Panc1 (cell line): ENCODE data around the gene FAM184B. TPM values are rescaled to one million over a fixed set of nuclear protein-coding genes. Genes with fewer than 3 reads are reported as not detected.
A peak's percentile ranks its signal among the peaks of the same experiment; 100 is the strongest.

Experiments
- ATAC-seq: fragments of 200-7000 bp; cut with Tn5 transposase; 2 replicates; pipeline ENCODE4 v1.9.1; 2020; ENCODE audit warnings: mild to moderate bottlenecking, moderate library complexity
- BruUV-seq: library from RNA; stranded (reverse); fragments of 400-500 nt; replicated peaks from 2 replicates; lab custom pipeline; 2021; lab: Mats Ljungman, UMichigan
- CTCF ChIA-PET: fragments of 300-600 bp; sonication (Branson Sonifier 250); formaldehyde crosslinking; loops from one replicate; lab custom pipeline; 2022; ENCODE audit warnings: antibody characterized with exemption; lab: Charles Lee
- POLR2A ChIA-PET: fragments of 300-600 bp; sonication (Branson Sonifier 250); formaldehyde crosslinking; loops from one replicate; lab custom pipeline; 2022; ENCODE audit warnings: antibody characterized with exemption; lab: Charles Lee
- DNase-seq: peaks from one replicate; pipeline ENCODE4 v3.0.0-alpha.2; 2010; ENCODE audit warnings: low read depth, low spot score
- H3K27ac ChIP-seq: 2 replicates; pipeline ENCODE4 v1.5.1; 2011; ENCODE audit warnings: mild to moderate bottlenecking, low read length, inconsistent platforms
- H3K27me3 ChIP-seq: fragments of 200-500 bp; sonication (Bioruptor generic); 2 replicates; pipeline ENCODE4 v1.6.0; 2014; ENCODE audit warnings: low read length, inconsistent platforms; ENCODE audit not compliant: control insufficient read depth, insufficient read depth
- H3K36me3 ChIP-seq: fragments of 200-500 bp; sonication (Bioruptor generic); 2 replicates; pipeline ENCODE4 v1.5.1; 2014; ENCODE audit warnings: inconsistent platforms, mild to moderate bottlenecking, low read length, moderate library complexity; ENCODE audit not compliant: control insufficient read depth, insufficient read depth
- H3K4me1 ChIP-seq: 2 replicates; pipeline ENCODE4 v1.5.1; 2011; ENCODE audit warnings: inconsistent platforms, mild to moderate bottlenecking, low read length, moderate library complexity; ENCODE audit not compliant: control insufficient read depth, insufficient read depth
- H3K4me3 ChIP-seq, 2 experiments: 2 replicates each; pipeline ENCODE4 v1.5.1; 2011 to 2012; ENCODE audit warnings: low read depth in 2 of 2, low read length in 2 of 2, mild to moderate bottlenecking in 2 of 2, inconsistent platforms in 1 of 2, moderate library complexity in 1 of 2
- H3K9me3 ChIP-seq: fragments of 200-500 bp; sonication (Bioruptor generic); 2 replicates; pipeline ENCODE4 v1.5.1; 2014; ENCODE audit warnings: low read depth, mild to moderate bottlenecking, inconsistent platforms, low read length, moderate library complexity; ENCODE audit not compliant: control insufficient read depth, insufficient read depth
- POLR2AphosphoS5 ChIP-seq: IDR thresholded peaks from 2 replicates; pipeline ENCODE4 v1.6.1; 2012; ENCODE audit warnings: mild to moderate bottlenecking, low read depth, low read length, moderate library complexity
- SIN3A ChIP-seq: IDR thresholded peaks from 2 replicates; pipeline ENCODE4 v1.6.1; 2012; ENCODE audit warnings: low read depth, mild to moderate bottlenecking, low read length, moderate library complexity, borderline replicate concordance; ENCODE audit not compliant: insufficient read depth
- TCF7L2 ChIP-seq: IDR thresholded peaks from 2 replicates; pipeline ENCODE4 v1.6.1; 2011; ENCODE audit warnings: mild to moderate bottlenecking, low read depth, low read length, inconsistent platforms
- in situ Hi-C: cut with HindIII; loops from 2 replicates; pipeline ENCODE4 v1.10.0; 2016; ENCODE audit warnings: low sequenced_read_pairs, low pct_unique_long_range_greater_than_20kb
- intact Hi-C: fragments of 100-400 bp; cut with micrococcal nuclease; formaldehyde crosslinking; loops from one replicate; pipeline ENCODE4 v1.10.0; 2022; ENCODE audit not compliant: unreplicated experiment
- total RNA-seq: library from RNA; stranded (reverse); gene quantifications from one replicate; pipeline ENCODE4 v1.2.1, GENCODE V29; 2021; ENCODE audit not compliant: unreplicated experiment
- TF ChIP-seq, protein P1 (sequence below): fragments of 450-650 bp; IDR thresholded peaks from 2 replicates; pipeline ENCODE4 v1.5.1; 2017; ENCODE audit warnings: mild to moderate bottlenecking
- TF ChIP-seq, protein P2 (sequence below), 2 experiments: IDR thresholded peaks; 2 replicates each; pipeline ENCODE4 v1.6.1; 2011 to 2012; ENCODE audit warnings: low read depth in 2 of 2, control low read depth in 1 of 2, low read length in 1 of 2, mild to moderate bottlenecking in 1 of 2, moderate library complexity in 1 of 2; ENCODE audit not compliant: insufficient read depth in 1 of 2

Gene FAM184B
- total RNA-seq, 1 experiment from 2014 or later, result 0.03 TPM

- Histone ChIP-seq H3K4me1 (no peaks in the 10 kb centered on the region), H3K27me3 (no peaks in the 10 kb centered on the region), H3K27ac (no peak overlapping the region), H3K9me3 (no peaks in the 10 kb centered on the region), H3K4me3 (no peak overlapping the region), H3K36me3 (no peaks in the 10 kb centered on the region)
- ATAC-seq (no peak), DNase-seq (no peak)
- ChIA-PET CTCF (no interaction called here), POLR2A (no interaction called here)
- in situ Hi-C loops (no loop called here), intact Hi-C loops (no loop called here)
- TF ChIP-seq POLR2AphosphoS5 (no peak), SIN3A (no peak), TCF7L2 (no peak)
- TF ChIP-seq, protein P1, sequence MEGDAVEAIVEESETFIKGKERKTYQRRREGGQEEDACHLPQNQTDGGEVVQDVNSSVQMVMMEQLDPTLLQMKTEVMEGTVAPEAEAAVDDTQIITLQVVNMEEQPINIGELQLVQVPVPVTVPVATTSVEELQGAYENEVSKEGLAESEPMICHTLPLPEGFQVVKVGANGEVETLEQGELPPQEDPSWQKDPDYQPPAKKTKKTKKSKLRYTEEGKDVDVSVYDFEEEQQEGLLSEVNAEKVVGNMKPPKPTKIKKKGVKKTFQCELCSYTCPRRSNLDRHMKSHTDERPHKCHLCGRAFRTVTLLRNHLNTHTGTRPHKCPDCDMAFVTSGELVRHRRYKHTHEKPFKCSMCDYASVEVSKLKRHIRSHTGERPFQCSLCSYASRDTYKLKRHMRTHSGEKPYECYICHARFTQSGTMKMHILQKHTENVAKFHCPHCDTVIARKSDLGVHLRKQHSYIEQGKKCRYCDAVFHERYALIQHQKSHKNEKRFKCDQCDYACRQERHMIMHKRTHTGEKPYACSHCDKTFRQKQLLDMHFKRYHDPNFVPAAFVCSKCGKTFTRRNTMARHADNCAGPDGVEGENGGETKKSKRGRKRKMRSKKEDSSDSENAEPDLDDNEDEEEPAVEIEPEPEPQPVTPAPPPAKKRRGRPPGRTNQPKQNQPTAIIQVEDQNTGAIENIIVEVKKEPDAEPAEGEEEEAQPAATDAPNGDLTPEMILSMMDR, result peak; percentile 23
- TF ChIP-seq, protein P2, sequence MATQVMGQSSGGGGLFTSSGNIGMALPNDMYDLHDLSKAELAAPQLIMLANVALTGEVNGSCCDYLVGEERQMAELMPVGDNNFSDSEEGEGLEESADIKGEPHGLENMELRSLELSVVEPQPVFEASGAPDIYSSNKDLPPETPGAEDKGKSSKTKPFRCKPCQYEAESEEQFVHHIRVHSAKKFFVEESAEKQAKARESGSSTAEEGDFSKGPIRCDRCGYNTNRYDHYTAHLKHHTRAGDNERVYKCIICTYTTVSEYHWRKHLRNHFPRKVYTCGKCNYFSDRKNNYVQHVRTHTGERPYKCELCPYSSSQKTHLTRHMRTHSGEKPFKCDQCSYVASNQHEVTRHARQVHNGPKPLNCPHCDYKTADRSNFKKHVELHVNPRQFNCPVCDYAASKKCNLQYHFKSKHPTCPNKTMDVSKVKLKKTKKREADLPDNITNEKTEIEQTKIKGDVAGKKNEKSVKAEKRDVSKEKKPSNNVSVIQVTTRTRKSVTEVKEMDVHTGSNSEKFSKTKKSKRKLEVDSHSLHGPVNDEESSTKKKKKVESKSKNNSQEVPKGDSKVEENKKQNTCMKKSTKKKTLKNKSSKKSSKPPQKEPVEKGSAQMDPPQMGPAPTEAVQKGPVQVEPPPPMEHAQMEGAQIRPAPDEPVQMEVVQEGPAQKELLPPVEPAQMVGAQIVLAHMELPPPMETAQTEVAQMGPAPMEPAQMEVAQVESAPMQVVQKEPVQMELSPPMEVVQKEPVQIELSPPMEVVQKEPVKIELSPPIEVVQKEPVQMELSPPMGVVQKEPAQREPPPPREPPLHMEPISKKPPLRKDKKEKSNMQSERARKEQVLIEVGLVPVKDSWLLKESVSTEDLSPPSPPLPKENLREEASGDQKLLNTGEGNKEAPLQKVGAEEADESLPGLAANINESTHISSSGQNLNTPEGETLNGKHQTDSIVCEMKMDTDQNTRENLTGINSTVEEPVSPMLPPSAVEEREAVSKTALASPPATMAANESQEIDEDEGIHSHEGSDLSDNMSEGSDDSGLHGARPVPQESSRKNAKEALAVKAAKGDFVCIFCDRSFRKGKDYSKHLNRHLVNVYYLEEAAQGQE (IDR thresholded peaks at IDR 0.05; ENCODE audit: insufficient read depth in 1 of 2, low read depth in 2 of 2, low read length in 1 of 2), result no peak
- no TSS peak for BruUV-seq
These were observed 18.7 kb downstream of the FAM184B start for GRCh38 chr4:17762726-17763125.

- DNase-seq (no peak), ATAC-seq (no peak)
- TF ChIP-seq SIN3A (no peak), POLR2AphosphoS5 (no peak), TCF7L2 (no peak)
- TF ChIP-seq, protein P2 (IDR thresholded peaks at IDR 0.05; ENCODE audit: insufficient read depth in 1 of 2, low read depth in 2 of 2, low read length in 1 of 2), result no peak
- TF ChIP-seq, protein P1, result no peak
- in situ Hi-C loops, result no loop called here
- no peak overlapping the region for H3K27ac ChIP-seq
- intact Hi-C loops, result no loop called here
- H3K36me3 ChIP-seq, result no peaks in the 10 kb centered on the region
- no peaks in the 10 kb centered on the region for H3K9me3 ChIP-seq
- CTCF ChIA-PET, result no interaction called here
- no peaks in the 10 kb centered on the region for H3K27me3 ChIP-seq
- POLR2A ChIA-PET, result interaction anchor here (0.6 kb wide), 1 partner anchor 12 kb away, joined by 4 read pairs; no protein-coding TSS in a partner anchor
- no TSS peak for BruUV-seq
- H3K4me3 ChIP-seq, result no peak overlapping the region
- no peaks in the 10 kb centered on the region for H3K4me1 ChIP-seq
These were observed 20.4 kb downstream of the FAM184B start for GRCh38 chr4:17761062-17761461.
